Measurements from ENCODE around the gene GALNT2. TPM values are rescaled to one million over a fixed set of nuclear protein-coding genes. Genes with fewer than 3 reads are reported as not detected.

Gene GALNT2
- total and polyA plus RNA-seq, 9 of the 15 experiments (the other 6 are each of a cell fraction or from before 2014, with no cell fraction given), result 1.6 to 106 (median 51.9) TPM

- TF ChIP-seq POLR3G (IDR thresholded peaks at IDR 0.05; ENCODE audit: extremely low read depth, insufficient read length, insufficient replicate concordance) (no peak), ZNF384 (IDR thresholded peaks at IDR 0.05; ENCODE audit: low read depth, low read length) (no peak), ZBTB9 (CRISPR knock-in tag; IDR thresholded peaks at IDR 0.05) (no peak), ZFP91 (CRISPR knock-in tag; IDR thresholded peaks at IDR 0.05) (no peak), PHTF2 (CRISPR knock-in tag; IDR thresholded peaks at IDR 0.05) (no peak), PCBP1 (IDR thresholded peaks at IDR 0.05; ENCODE audit: low read depth, low read length, poor library complexity, severe bottlenecking) (no peak), ATF3 (IDR thresholded peaks at IDR 0.05) (peak; percentile 80), ATF3 (CRISPR knock-in tag; conservative IDR thresholded peaks at IDR 0.05) (no peak), CEBPZ (IDR thresholded peaks at IDR 0.05; ENCODE audit: borderline replicate concordance, low read depth, low read length) (no peak), ZNF165 (CRISPR knock-in tag; IDR thresholded peaks at IDR 0.05; ENCODE audit: borderline replicate concordance) (no peak), FIP1L1 (IDR thresholded peaks at IDR 0.05; ENCODE audit: low read depth, low read length, poor library complexity, severe bottlenecking) (no peak), MYC (IDR thresholded peaks at IDR 0.05; ENCODE audit: low read depth, low read length) (no peak), MYC (CRISPR knock-in tag; IDR thresholded peaks at IDR 0.05; ENCODE audit: borderline replicate concordance, low read depth) (no peak), CEBPG (CRISPR knock-in tag; IDR thresholded peaks at IDR 0.05) (no peak), CEBPG (tag; conservative IDR thresholded peaks at IDR 0.05 in 1 of 2, IDR thresholded peaks at IDR 0.05 in 1 of 2) (peak; percentile 72 to 79), MAZ (CRISPR knock-in tag; conservative IDR thresholded peaks at IDR 0.05 in 1 of 2, IDR thresholded peaks at IDR 0.05 in 1 of 2) (no peak), ZNF57 (CRISPR knock-in tag; IDR thresholded peaks at IDR 0.05) (no peak), TBP (optimal IDR thresholded peaks at IDR 0.05; ENCODE audit: low read depth, low read length) (no peak), NFIC (IDR thresholded peaks at IDR 0.05) (no peak), ZNF175 (CRISPR knock-in tag; IDR thresholded peaks at IDR 0.05; ENCODE audit: low read depth) (no peak)
Measured at GRCh38 chr1:230242326-230242725, 175.3 kb downstream of the GALNT2 start (continued).

Data from K562 (cell line).